ENCODE data around the gene UIMC1. TPM values are rescaled to one million over a fixed set of nuclear protein-coding genes. Genes with fewer than 3 reads are reported as not detected.

Gene UIMC1
- total and polyA plus RNA-seq, 2 donors from 2014 or later: 16.2 to 37.9 TPM

GRCh38 chr5:176880366-176881020, 126.1 kb downstream of the UIMC1 start:
- intact Hi-C loops (cut with DNase I): no loop called here
- DNase-seq (peak in 1 of 5 donors; percentile 63), FAIRE-seq (no peak)
- Histone ChIP-seq H3K9me3 (ENCODE audit: control insufficient read depth in 2 of 3, insufficient read depth in 1 of 3, low read length in 3 of 3) (no peaks in the 10 kb centered on the region), H3K36me3 (ENCODE audit: control insufficient read depth in 2 of 3, insufficient read depth in 3 of 3, low read length in 3 of 3) (no peaks in the 10 kb centered on the region), H3K27ac (ENCODE audit: low read depth in 2 of 2, low read length in 2 of 2) (no peak overlapping the region), H3K27me3 (ENCODE audit: control insufficient read depth, insufficient read depth, low read length) (no peaks in the 10 kb centered on the region), H3K9ac (ENCODE audit: low read length in 3 of 3) (no peak overlapping the region), H3K4me3 (ENCODE audit: low read length in 3 of 3) (no peak overlapping the region), H3K4me1 (ENCODE audit: control insufficient read depth in 2 of 3, insufficient read depth in 2 of 3, low read depth in 1 of 3, low read length in 3 of 3) (no peaks in the 10 kb centered on the region)
- no peak for TF ChIP-seq CTCF (IDR thresholded peaks at IDR 0.05; ENCODE audit: borderline replicate concordance, extremely low read depth, insufficient read depth)

- Histone ChIP-seq H3K9me3 (ENCODE audit: control insufficient read depth in 2 of 3, insufficient read depth in 1 of 3, low read length in 3 of 3) (no peaks in the 10 kb centered on the region), H3K27me3 (ENCODE audit: control insufficient read depth, insufficient read depth, low read length) (peaks cover 2% of the 10 kb centered on the region), H3K4me1 (ENCODE audit: control insufficient read depth in 2 of 3, insufficient read depth in 2 of 3, low read depth in 1 of 3, low read length in 3 of 3) (no peaks in the 10 kb centered on the region), H3K4me3 (ENCODE audit: low read length in 3 of 3) (no peak overlapping the region), H3K36me3 (ENCODE audit: control insufficient read depth in 2 of 3, insufficient read depth in 3 of 3, low read length in 3 of 3) (no peaks in the 10 kb centered on the region), H3K27ac (ENCODE audit: low read depth in 2 of 2, low read length in 2 of 2) (no peak overlapping the region), H3K9ac (ENCODE audit: low read length in 3 of 3) (no peak overlapping the region)
- no peak for TF ChIP-seq CTCF (IDR thresholded peaks at IDR 0.05; ENCODE audit: borderline replicate concordance, extremely low read depth, insufficient read depth)
- intact Hi-C loops (cut with DNase I): no loop called here
- FAIRE-seq (no peak), DNase-seq (no peak)
Measured at GRCh38 chr5:176879663-176880361, 126.8 kb downstream of the UIMC1 start.

GRCh38 chr5:176878906-176879662, 127.5 kb downstream of the UIMC1 start:
- DNase-seq: no peak
- Histone ChIP-seq H3K4me3 (ENCODE audit: low read length in 3 of 3) (no peak overlapping the region), H3K36me3 (ENCODE audit: control insufficient read depth in 2 of 3, insufficient read depth in 3 of 3, low read length in 3 of 3) (no peaks in the 10 kb centered on the region), H3K27me3 (ENCODE audit: control insufficient read depth, insufficient read depth, low read length) (peaks cover 2% of the 10 kb centered on the region), H3K4me1 (ENCODE audit: control insufficient read depth in 2 of 3, insufficient read depth in 2 of 3, low read depth in 1 of 3, low read length in 3 of 3) (no peaks in the 10 kb centered on the region), H3K9me3 (ENCODE audit: control insufficient read depth in 2 of 3, insufficient read depth in 1 of 3, low read length in 3 of 3) (no peaks in the 10 kb centered on the region), H3K9ac (ENCODE audit: low read length in 3 of 3) (no peak overlapping the region), H3K27ac (ENCODE audit: low read depth in 2 of 2, low read length in 2 of 2) (no peak overlapping the region)
- no peak for FAIRE-seq
- TF ChIP-seq CTCF (IDR thresholded peaks at IDR 0.05; ENCODE audit: borderline replicate concordance, extremely low read depth, insufficient read depth): no peak
- intact Hi-C loops (cut with DNase I): no loop called here
